GM20000 (cell line): ENCODE measurements around the gene LMTK3.
"Not testable (repeated sequence)": the region's sequence is repeated elsewhere in the genome, so short reads cannot be mapped to it uniquely, and the experiment has no call there.

ENCODE experiments used
- DNase-seq: peaks from one replicate; pipeline ENCODE4 v3.0.0; 2012; ENCODE audit warnings: low spot score
- TF ChIP-seq, protein P1 (sequence below): IDR thresholded peaks from 2 replicates; pipeline ENCODE4 v1.5.1; 2012; ENCODE audit warnings: mild to moderate bottlenecking, control low read depth; ENCODE audit errors: extremely low read depth, missing control alignments

The LMTK3 gene

DNA sequence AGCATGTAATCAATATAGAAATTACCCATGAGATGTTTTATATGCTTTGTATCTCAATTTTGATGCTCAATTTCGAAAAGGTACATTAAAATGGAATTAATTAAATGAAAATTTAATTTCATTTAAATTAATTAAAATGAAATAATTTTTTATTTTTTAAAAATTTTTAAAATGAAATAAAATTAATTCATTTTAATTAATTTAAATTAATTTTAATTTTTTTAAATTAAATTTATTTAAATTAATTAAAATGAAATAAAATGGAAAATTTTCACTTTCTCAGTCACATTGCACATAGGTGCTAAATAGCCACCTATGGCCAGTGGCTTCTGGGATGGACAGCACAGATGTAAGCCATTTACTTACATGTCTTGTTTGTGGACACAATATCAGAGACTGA is 36.1 kb upstream of the LMTK3 start:
- no peak for DNase-seq
- TF ChIP-seq, protein P1, sequence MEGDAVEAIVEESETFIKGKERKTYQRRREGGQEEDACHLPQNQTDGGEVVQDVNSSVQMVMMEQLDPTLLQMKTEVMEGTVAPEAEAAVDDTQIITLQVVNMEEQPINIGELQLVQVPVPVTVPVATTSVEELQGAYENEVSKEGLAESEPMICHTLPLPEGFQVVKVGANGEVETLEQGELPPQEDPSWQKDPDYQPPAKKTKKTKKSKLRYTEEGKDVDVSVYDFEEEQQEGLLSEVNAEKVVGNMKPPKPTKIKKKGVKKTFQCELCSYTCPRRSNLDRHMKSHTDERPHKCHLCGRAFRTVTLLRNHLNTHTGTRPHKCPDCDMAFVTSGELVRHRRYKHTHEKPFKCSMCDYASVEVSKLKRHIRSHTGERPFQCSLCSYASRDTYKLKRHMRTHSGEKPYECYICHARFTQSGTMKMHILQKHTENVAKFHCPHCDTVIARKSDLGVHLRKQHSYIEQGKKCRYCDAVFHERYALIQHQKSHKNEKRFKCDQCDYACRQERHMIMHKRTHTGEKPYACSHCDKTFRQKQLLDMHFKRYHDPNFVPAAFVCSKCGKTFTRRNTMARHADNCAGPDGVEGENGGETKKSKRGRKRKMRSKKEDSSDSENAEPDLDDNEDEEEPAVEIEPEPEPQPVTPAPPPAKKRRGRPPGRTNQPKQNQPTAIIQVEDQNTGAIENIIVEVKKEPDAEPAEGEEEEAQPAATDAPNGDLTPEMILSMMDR = no peak

DNA sequence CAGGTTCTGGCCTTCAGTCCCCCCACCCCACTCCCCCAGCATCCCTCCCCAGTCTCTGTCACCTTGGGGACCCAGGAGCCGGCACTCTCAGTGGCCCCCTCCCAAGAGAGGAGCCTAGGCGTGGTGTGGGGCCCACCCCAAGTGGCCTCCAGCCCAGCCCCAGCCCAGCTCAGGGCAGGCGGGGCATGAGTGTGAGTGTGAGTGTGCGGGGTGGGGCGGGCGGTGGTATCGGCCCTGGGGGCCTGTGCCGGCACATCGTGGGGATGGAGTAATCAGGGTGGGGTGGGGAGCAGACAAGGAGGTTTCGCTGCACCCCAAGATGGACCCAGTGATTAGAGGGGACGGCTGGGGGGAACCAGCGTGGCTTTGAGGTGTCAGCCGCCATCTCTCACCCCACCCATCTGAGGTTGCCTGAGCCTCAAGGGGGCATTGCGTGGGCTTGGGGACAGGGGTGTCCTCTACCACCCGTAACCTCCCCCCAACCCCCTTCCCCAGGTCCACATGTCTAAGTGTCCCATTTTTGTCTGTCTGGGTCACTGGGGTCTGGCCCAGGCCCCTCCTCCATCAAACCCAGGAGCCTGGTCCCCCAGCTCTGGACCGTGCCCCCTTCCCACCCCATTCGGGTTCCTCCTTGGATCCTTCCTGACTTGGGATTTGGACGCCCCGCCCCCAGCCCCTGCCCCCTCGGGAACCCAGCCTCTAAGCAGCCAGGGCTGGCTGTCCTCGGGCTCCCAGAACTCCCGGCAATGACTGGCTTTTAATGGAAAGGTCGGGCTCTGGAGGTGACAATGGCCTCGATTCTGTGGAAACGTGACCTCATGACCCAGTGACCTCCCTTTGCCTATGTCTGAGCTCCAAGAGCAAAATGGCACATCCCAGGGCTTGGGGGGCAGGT is 33.5 kb upstream of the LMTK3 start:
- TF ChIP-seq, protein P1 = no peak
- no peak for DNase-seq

DNA sequence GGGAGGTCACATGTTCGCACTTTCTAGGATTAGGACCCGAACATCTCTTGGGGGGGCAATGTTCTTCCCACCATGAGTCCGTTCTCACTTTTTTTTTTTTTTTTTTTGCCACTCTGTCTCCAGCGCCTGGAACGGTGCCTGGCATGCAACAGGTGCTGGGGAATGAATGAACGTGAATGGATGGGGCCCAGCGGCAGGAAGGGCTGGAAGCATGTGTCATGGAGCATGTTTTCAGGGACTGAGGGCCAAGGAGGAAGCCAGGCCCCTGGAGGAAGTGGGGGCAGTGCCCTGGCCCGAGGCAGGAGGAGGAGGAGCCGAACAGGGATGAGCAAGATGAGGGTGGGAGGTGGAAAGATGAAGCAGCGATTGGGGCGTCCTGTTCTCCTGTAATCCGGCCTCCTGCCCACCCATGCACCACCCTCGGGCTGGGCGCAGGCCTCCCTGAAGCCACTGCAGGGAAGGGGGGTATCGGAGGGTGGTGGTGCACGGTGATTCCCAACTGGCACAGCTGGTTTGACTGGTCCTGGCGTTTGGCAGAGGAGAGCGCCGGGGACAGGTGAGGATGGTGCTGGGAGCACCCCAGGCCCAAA is 31.6 kb upstream of the LMTK3 start:
- TF ChIP-seq, protein P1 = no peak
- no peak for DNase-seq

DNA sequence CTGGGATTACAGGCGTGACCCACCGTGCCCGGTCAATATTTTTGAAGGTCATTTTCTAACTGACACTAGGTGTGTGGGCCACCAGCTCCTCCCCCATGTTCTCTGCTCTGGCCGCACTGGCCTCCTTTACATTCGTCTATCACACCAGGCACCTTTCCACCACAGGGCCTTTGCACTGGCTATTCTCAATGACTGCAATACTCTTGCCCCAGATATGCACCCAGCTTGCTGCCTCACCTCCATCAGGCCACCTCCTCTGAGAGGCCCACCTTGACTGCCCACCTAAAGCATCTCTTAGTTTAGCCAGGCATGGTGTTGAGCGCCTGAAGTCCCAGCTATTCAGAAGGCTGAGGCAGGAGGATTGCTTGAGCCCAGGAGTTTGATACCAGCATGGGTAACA is 30.2 kb upstream of the LMTK3 start:
- DNase-seq = no peak
- TF ChIP-seq, protein P1 = no peak

DNA sequence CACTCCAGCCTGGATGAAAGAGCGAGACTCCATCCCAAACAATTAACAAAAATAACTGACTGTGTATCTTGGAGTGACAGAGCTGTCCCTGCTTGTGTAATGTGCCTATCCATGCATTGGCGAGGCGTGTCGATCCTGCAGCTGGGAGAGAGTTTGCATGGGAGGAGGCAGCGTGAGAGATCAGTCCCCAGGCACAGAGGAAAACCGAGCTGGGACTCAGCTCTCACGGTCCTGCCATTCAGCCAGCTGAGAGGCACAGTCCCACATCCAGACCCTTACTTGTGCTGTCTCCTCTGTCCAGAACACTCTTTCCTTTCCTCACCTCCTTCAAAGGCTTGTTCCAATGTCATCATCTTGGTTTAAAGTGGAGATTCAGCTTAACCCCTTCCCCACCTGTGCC is 28.5 kb upstream of the LMTK3 start:
- TF ChIP-seq, protein P1 = no peak
- no peak for DNase-seq

DNA sequence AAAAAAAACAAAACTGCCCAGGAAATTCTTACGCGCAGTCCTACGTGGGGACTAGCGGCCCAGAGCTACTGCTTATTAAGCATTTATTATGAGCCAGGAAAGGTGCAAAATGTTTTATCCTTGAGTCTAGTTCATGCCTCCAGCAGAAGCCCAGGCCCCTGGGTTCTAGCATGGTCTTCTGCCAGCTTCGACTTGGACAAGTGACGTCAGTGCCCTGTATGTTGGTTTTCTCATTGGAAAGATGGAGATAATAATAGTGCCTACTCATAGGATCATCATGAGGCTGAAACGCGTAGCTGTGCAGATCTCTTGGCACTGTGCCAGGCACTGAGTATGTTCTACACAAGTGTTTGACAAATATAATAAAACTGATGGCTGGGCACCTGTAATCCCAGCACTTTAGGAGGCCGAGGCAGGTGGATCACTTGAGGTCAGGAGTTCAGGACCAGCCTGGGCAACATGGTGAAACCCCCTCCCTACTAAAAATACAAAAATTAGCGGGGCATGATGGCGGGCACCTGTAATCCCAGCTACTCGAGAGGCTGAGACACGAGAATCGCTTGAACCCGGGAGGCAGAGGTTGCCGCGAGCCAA is 28.0 kb upstream of the LMTK3 start:
- DNase-seq = no peak
- TF ChIP-seq, protein P1 = no peak

DNA sequence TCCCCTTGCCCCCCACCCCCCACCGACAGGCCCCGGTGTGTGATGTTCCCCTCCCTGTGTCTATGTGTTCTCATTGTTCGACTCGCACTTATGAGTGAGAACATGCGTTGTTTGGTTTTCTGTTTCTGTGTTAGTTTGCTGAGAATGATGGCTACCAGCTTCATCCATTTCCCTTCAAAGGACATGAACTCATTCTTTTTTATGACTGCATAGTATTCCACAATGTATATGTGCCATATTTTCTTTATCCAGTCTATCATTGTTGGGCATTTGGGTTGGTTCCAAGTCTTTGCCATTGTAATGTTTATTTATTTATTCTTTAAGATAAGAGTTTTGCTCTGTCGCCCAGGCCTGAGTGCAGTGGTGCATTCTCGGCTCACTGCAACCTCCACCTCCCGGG is 26.4 kb upstream of the LMTK3 start:
- DNase-seq = not testable (repeated sequence)
